A172 (cell line): ENCODE measurements around the gene ENPP6. TPM values are rescaled to one million over a fixed set of nuclear protein-coding genes. Genes with fewer than 3 reads are reported as not detected.
A peak's percentile ranks its signal among the peaks of the same experiment; 100 is the strongest.

Experiments
- DNase-seq: peaks from one replicate; pipeline ENCODE4 v3.0.0-alpha.2; 2015; ENCODE audit warnings: low spot score
- total RNA-seq: library from RNA; depleted of rRNA; stranded (reverse); fragments of >200 nt; shearing (Covaris generic); gene quantifications from 2 replicates; pipeline ENCODE4 v1.2.3, GENCODE V29; 2014

ENPP6 gene
- total RNA-seq, 1 experiment from 2014 or later = not detected

- DNase-seq = no peak
Observed at GRCh38 chr4:184190711-184191110, 27.0 kb downstream of the ENPP6 start.

GRCh38 chr4:184189966-184190365, 27.7 kb downstream of the ENPP6 start:
- peak; percentile 2 for DNase-seq

- no peak for DNase-seq
Observed at GRCh38 chr4:184188443-184189400, 29.0 kb downstream of the ENPP6 start.

- DNase-seq = no peak
Observed at GRCh38 chr4:184177271-184177670, 40.4 kb downstream of the ENPP6 start.

GRCh38 chr4:184174571-184175488, 42.8 kb downstream of the ENPP6 start:
- no peak for DNase-seq

- DNase-seq = peak; percentile 30
Observed at GRCh38 chr4:184171011-184171410, 46.7 kb downstream of the ENPP6 start.

GRCh38 chr4:184169225-184169867, 48.3 kb downstream of the ENPP6 start:
- no peak for DNase-seq

- DNase-seq = peak; percentile 52
Observed at GRCh38 chr4:184168406-184169019, 49.2 kb downstream of the ENPP6 start.

- DNase-seq = no peak
Observed at GRCh38 chr4:184167576-184167975, 50.1 kb downstream of the ENPP6 start.

GRCh38 chr4:184166736-184167135, 50.9 kb downstream of the ENPP6 start:
- DNase-seq = no peak

GRCh38 chr4:184165291-184165690, 52.4 kb downstream of the ENPP6 start:
- peak; percentile 65 for DNase-seq

- peak; percentile 32 for DNase-seq
Observed at GRCh38 chr4:184163813-184164212, 53.9 kb downstream of the ENPP6 start.

GRCh38 chr4:184162596-184162995, 55.1 kb downstream of the ENPP6 start:
- DNase-seq = no peak

GRCh38 chr4:184157322-184157721, 60.4 kb downstream of the ENPP6 start:
- DNase-seq = no peak

GRCh38 chr4:184156163-184156920, 61.3 kb downstream of the ENPP6 start:
- no peak for DNase-seq

- no peak for DNase-seq
Observed at GRCh38 chr4:184154199-184154598, 63.5 kb downstream of the ENPP6 start.

- DNase-seq = no peak
Observed at GRCh38 chr4:184153781-184154180, 63.9 kb downstream of the ENPP6 start.

- DNase-seq = no peak
Observed at GRCh38 chr4:184151988-184152485, 65.6 kb downstream of the ENPP6 start.

GRCh38 chr4:184150102-184150839, 67.4 kb downstream of the ENPP6 start:
- DNase-seq = no peak
